Measurements from ENCODE around the gene ATP4B. TPM values are rescaled to one million over a fixed set of nuclear protein-coding genes. Genes with fewer than 3 reads are reported as not detected.
"Not testable (repeated sequence)": the region's sequence is repeated elsewhere in the genome, so short reads cannot be mapped to it uniquely, and the experiment has no call there.

The ATP4B gene
- total and polyA plus RNA-seq, 12 donors, result 0.01 TPM; not detected in 11

- ATAC-seq (no peak), DNase-seq (no peak)
- Histone ChIP-seq H3K4me1 (no peaks in the 10 kb centered on the region), H3K36me3 (peaks cover 0 to 36% (median 0%) of the 10 kb centered on the region in 9 donors), H3K9me3 (no peaks in the 10 kb centered on the region), H3K27ac (no peak overlapping the region), H3K27me3 (no peaks in the 10 kb centered on the region), H3K4me3 (no peak overlapping the region)
- no peak for TF ChIP-seq CTCF (IDR thresholded peaks at IDR 0.05)
- intact Hi-C loops (cut with DNase I), result no loop called here
- 91 to 98% methylated on average over 9 of the region's 9 CpGs for WGBS, 2 donors
Observed at GRCh38 chr13:113624235-113624587, 33.8 kb downstream of the ATP4B start.

- DNase-seq (no peak), ATAC-seq (peak in 1 of 8 donors; percentile 27)
- TF ChIP-seq CTCF (IDR thresholded peaks at IDR 0.05), result no peak
- Histone ChIP-seq H3K27me3 (no peaks in the 10 kb centered on the region), H3K27ac (no peak overlapping the region), H3K9me3 (no peaks in the 10 kb centered on the region), H3K36me3 (peaks cover 0 to 31% (median 0%) of the 10 kb centered on the region in 9 donors), H3K4me1 (no peaks in the 10 kb centered on the region), H3K4me3 (no peak overlapping the region)
- intact Hi-C loops (cut with DNase I), result no loop called here
- 96 to 97% methylated on average over 19 to 20 of the region's 20 CpGs for WGBS, 2 donors
Observed at GRCh38 chr13:113623491-113624234, 34.3 kb downstream of the ATP4B start.

GRCh38 chr13:113622791-113623490 is 35.1 kb downstream of the ATP4B start:
- WGBS, 2 donors, result 93% methylated on average over 29 of the region's 29 CpGs
- DNase-seq, result no peak

GRCh38 chr13:113621986-113622550 is 35.9 kb downstream of the ATP4B start:
- H3K27ac ChIP-seq; ATAC-seq; H3K4me1 ChIP-seq; H3K9me3 ChIP-seq; DNase-seq; H3K27me3 ChIP-seq; H3K4me3 ChIP-seq; intact Hi-C loops (cut with DNase I): not testable (repeated sequence)
- H3K36me3 ChIP-seq, result peaks cover 0 to 22% (median 0%) of the 10 kb centered on the region in 9 donors
- 94 to 95% methylated on average over 20 of the region's 20 CpGs for WGBS, 2 donors

More at GRCh38 chr13:113622791-113623490, 35.1 kb downstream of the ATP4B start:
- no peaks in the 10 kb centered on the region for H3K4me1 ChIP-seq
- H3K36me3 ChIP-seq, result peaks cover 0 to 25% (median 0%) of the 10 kb centered on the region in 9 donors
- no peaks in the 10 kb centered on the region for H3K9me3 ChIP-seq
- intact Hi-C loops (cut with DNase I), result no loop called here
- H3K4me3 ChIP-seq, result no peak overlapping the region
- TF ChIP-seq CTCF (IDR thresholded peaks at IDR 0.05), result no peak
- peak in 1 of 8 donors; percentile 18 for ATAC-seq
- no peaks in the 10 kb centered on the region for H3K27me3 ChIP-seq
- no peak overlapping the region for H3K27ac ChIP-seq

Data from heart right ventricle (tissue), 16 donors.